Measurements from ENCODE around the gene PCK2.

Gene PCK2

GRCh38 chr14:24139272-24139934 lies 45.3 kb downstream of the PCK2 start:
- peak in 1 of 2 donors; percentile 33 for DNase-seq

GRCh38 chr14:24141097-24141880 lies 47.2 kb downstream of the PCK2 start, which contains the start of gene EMC9:
EMC9 (minus strand) TSS chr14:24141591; CDS start chr14:24141304, 287 bp downstream.
- DNase-seq: peak; percentile 99 to 100

- DNase-seq: no peak
Measured at GRCh38 chr14:24143511-24143910, 49.4 kb downstream of the PCK2 start.

GRCh38 chr14:24144451-24144850 lies 50.3 kb downstream of the PCK2 start:
- no peak for DNase-seq

GRCh38 chr14:24145219-24145618 lies 51.1 kb downstream of the PCK2 start:
- DNase-seq: no peak

GRCh38 chr14:24145690-24146452 lies 51.8 kb downstream of the PCK2 start:
- no peak for DNase-seq

- DNase-seq: peak; percentile 91
Measured at GRCh38 chr14:24146453-24146977, 52.4 kb downstream of the PCK2 start, which contains the start of gene PSME2. PSME2 (minus strand) TSS chr14:24146610; CDS start chr14:24146581, 29 bp downstream.

GRCh38 chr14:24146978-24147760 lies 53.1 kb downstream of the PCK2 start, which contains the start of gene RNF31:
RNF31 (plus strand) TSS chr14:24147498; CDS start chr14:24147699, 201 bp downstream.
- peak; percentile 97 for DNase-seq

GRCh38 chr14:24147761-24148428 lies 53.8 kb downstream of the PCK2 start:
- DNase-seq: no peak

GRCh38 chr14:24149302-24149969 lies 55.3 kb downstream of the PCK2 start:
- no peak for DNase-seq

GRCh38 chr14:24150061-24150460 lies 56.0 kb downstream of the PCK2 start:
- DNase-seq: no peak

- no peak for DNase-seq
Measured at GRCh38 chr14:24150567-24150966, 56.5 kb downstream of the PCK2 start.

- no peak for DNase-seq
Measured at GRCh38 chr14:24150993-24151392, 56.9 kb downstream of the PCK2 start.

GRCh38 chr14:24151404-24152080 lies 57.4 kb downstream of the PCK2 start:
- no peak for DNase-seq
